NCI-H526 (cell line): ENCODE data around the gene PEPD.

Source experiments
- DNase-seq, 2 experiments: peaks; one replicate each; lab custom pipeline; 2025; lab: John Stamatoyannopoulos, UW

Gene PEPD

GRCh38 chr19:33511346-33511745 is 10.2 kb downstream of the PEPD start:
- no peak for DNase-seq

GRCh38 chr19:33510462-33511194 is 11.0 kb downstream of the PEPD start:
- no peak for DNase-seq

- no peak for DNase-seq
Measured at GRCh38 chr19:33509774-33510173, 11.8 kb downstream of the PEPD start.

GRCh38 chr19:33508941-33509614 is 12.5 kb downstream of the PEPD start:
- DNase-seq = no peak

GRCh38 chr19:33508431-33508830 is 13.2 kb downstream of the PEPD start:
- no peak for DNase-seq

- DNase-seq = no peak
Measured at GRCh38 chr19:33508009-33508408, 13.6 kb downstream of the PEPD start.

GRCh38 chr19:33507021-33507956 is 14.3 kb downstream of the PEPD start:
- DNase-seq = no peak

GRCh38 chr19:33506498-33506897 is 15.1 kb downstream of the PEPD start:
- DNase-seq = no peak

- DNase-seq = no peak
Measured at GRCh38 chr19:33505823-33506222, 15.8 kb downstream of the PEPD start.

GRCh38 chr19:33505148-33505547 is 16.4 kb downstream of the PEPD start:
- DNase-seq = no peak

- no peak for DNase-seq
Measured at GRCh38 chr19:33504058-33504444, 17.5 kb downstream of the PEPD start.

GRCh38 chr19:33503433-33504057 is 18.0 kb downstream of the PEPD start:
- DNase-seq = no peak

GRCh38 chr19:33503030-33503429 is 18.6 kb downstream of the PEPD start:
- DNase-seq = no peak

- no peak for DNase-seq
Measured at GRCh38 chr19:33502521-33502920, 19.1 kb downstream of the PEPD start.

GRCh38 chr19:33501693-33502356 is 19.8 kb downstream of the PEPD start:
- no peak for DNase-seq

- no peak for DNase-seq
Measured at GRCh38 chr19:33500991-33501390, 20.6 kb downstream of the PEPD start.

GRCh38 chr19:33500586-33500985 is 21.0 kb downstream of the PEPD start:
- DNase-seq = no peak

GRCh38 chr19:33499671-33500506 is 21.7 kb downstream of the PEPD start:
- DNase-seq = no peak

- DNase-seq = no peak
Measured at GRCh38 chr19:33499248-33499647, 22.3 kb downstream of the PEPD start.

- no peak for DNase-seq
Measured at GRCh38 chr19:33498391-33499000, 23.1 kb downstream of the PEPD start.
